HG03060 (cell line): Measurements from ENCODE around the gene SLC6A19.

Experiments used
- ATAC-seq: cut with Tn5 transposase; IDR thresholded peaks from one replicate; pipeline ENCODE4 v1.9.1; 2021; ENCODE audit warnings: low read depth, moderate number of reproducible peaks; ENCODE audit not compliant: unreplicated experiment

The SLC6A19 gene

GRCh38 chr5:1232780-1233179 lies 31.4 kb downstream of the SLC6A19 start:
- ATAC-seq, result no peak

GRCh38 chr5:1235379-1235778 lies 34.0 kb downstream of the SLC6A19 start:
- no peak for ATAC-seq

GRCh38 chr5:1235838-1236237 lies 34.4 kb downstream of the SLC6A19 start:
- ATAC-seq, result no peak

- ATAC-seq, result no peak
Observed at GRCh38 chr5:1239505-1240251, 38.3 kb downstream of the SLC6A19 start.

GRCh38 chr5:1240496-1241260 lies 39.3 kb downstream of the SLC6A19 start:
- ATAC-seq, result no peak

GRCh38 chr5:1241509-1242080 lies 40.2 kb downstream of the SLC6A19 start:
- ATAC-seq, result no peak

GRCh38 chr5:1242733-1243486 lies 41.5 kb downstream of the SLC6A19 start:
- no peak for ATAC-seq

- no peak for ATAC-seq
Observed at GRCh38 chr5:1243487-1244130, 42.2 kb downstream of the SLC6A19 start.

GRCh38 chr5:1244255-1244654 lies 42.9 kb downstream of the SLC6A19 start:
- ATAC-seq, result no peak

GRCh38 chr5:1244976-1245375 lies 43.6 kb downstream of the SLC6A19 start:
- ATAC-seq, result no peak

- ATAC-seq, result no peak
Observed at GRCh38 chr5:1245905-1246576, 44.6 kb downstream of the SLC6A19 start.

- ATAC-seq, result no peak
Observed at GRCh38 chr5:1246711-1247431, 45.5 kb downstream of the SLC6A19 start.

GRCh38 chr5:1247811-1248210 lies 46.4 kb downstream of the SLC6A19 start:
- no peak for ATAC-seq

- ATAC-seq, result no peak
Observed at GRCh38 chr5:1249366-1250280, 48.2 kb downstream of the SLC6A19 start.

GRCh38 chr5:1251678-1252580 lies 50.5 kb downstream of the SLC6A19 start:
- ATAC-seq, result no peak

GRCh38 chr5:1252681-1253080 lies 51.3 kb downstream of the SLC6A19 start:
- ATAC-seq, result no peak

GRCh38 chr5:1253456-1254105 lies 52.2 kb downstream of the SLC6A19 start:
- no peak for ATAC-seq
